ENCODE data around the gene KCNH2. TPM values are rescaled to one million over a fixed set of nuclear protein-coding genes. Genes with fewer than 3 reads are reported as not detected.

The KCNH2 gene
- total and polyA plus RNA-seq, 12 donors: 1.1 to 18.7 (median 5.0) TPM

GRCh38 chr7:150944066-150945042 is 33.8 kb downstream of the KCNH2 start:
- Histone ChIP-seq H3K9me3 (replicated peaks in 1 of 3) (no peaks in the 10 kb centered on the region), H3K27me3 (no peaks in the 10 kb centered on the region), H3K4me1 (replicated peaks in 1 of 2) (peaks cover 0 to 3% of the 10 kb centered on the region in 2 donors), H3K27ac (peak overlapping the region in 1 of 5 donors; percentile 83), H3K4me3 (no peak overlapping the region), H3K36me3 (replicated peaks in 1 of 2) (no peaks in the 10 kb centered on the region)
- DNase-seq: peak in 3 of 7 donors; percentile 4 to 50 (median 10)
- WGBS, 4 donors: 84 to 94% (median 90%) methylated on average over 1 to 6 of the region's 6 CpGs
- no peak for TF ChIP-seq POLR2A (IDR thresholded peaks at IDR 0.05)
- TF ChIP-seq CTCF (IDR thresholded peaks at IDR 0.05): no peak
- intact Hi-C loops (cut with DNase I): no loop called here

- no peaks in the 10 kb centered on the region for H3K27me3 ChIP-seq
- H3K36me3 ChIP-seq (replicated peaks in 1 of 2): no peaks in the 10 kb centered on the region
- H3K9me3 ChIP-seq (replicated peaks in 1 of 3): no peaks in the 10 kb centered on the region
- no peak for TF ChIP-seq CTCF (IDR thresholded peaks at IDR 0.05)
- no peak for TF ChIP-seq POLR2A (IDR thresholded peaks at IDR 0.05)
- peaks cover 0 to 7% of the 10 kb centered on the region in 2 donors for H3K4me1 ChIP-seq (replicated peaks in 1 of 2)
- intact Hi-C loops (cut with DNase I): no loop called here
- no peak overlapping the region for H3K4me3 ChIP-seq
- peak in 1 of 7 donors; percentile 2 for DNase-seq
- WGBS, 4 donors: 94 to 97% (median 96%) methylated on average over 5 to 6 of the region's 6 CpGs
- H3K27ac ChIP-seq: no peak overlapping the region
These were observed 34.7 kb downstream of the KCNH2 start for GRCh38 chr7:150943453-150943814.

GRCh38 chr7:150942591-150943452 is 35.3 kb downstream of the KCNH2 start:
- TF ChIP-seq POLR2A (IDR thresholded peaks at IDR 0.05) (no peak), CTCF (IDR thresholded peaks at IDR 0.05) (no peak)
- intact Hi-C loops (cut with DNase I): no loop called here
- no peak overlapping the region for H3K4me3 ChIP-seq
- WGBS, 4 donors: 79 to 85% (median 81%) methylated on average over 10 to 13 of the region's 13 CpGs
- no peaks in the 10 kb centered on the region for H3K27me3 ChIP-seq
- no peaks in the 10 kb centered on the region for H3K9me3 ChIP-seq (replicated peaks in 1 of 3)
- peak in 2 of 7 donors; percentile 2 to 53 for DNase-seq
- H3K36me3 ChIP-seq (replicated peaks in 1 of 2): no peaks in the 10 kb centered on the region
- H3K27ac ChIP-seq: peak overlapping the region in 1 of 5 donors; percentile 25
- peaks cover 0 to 9% of the 10 kb centered on the region in 2 donors for H3K4me1 ChIP-seq (replicated peaks in 1 of 2)

All from adrenal gland (tissue), 12 donors.